A673 (cell line): Measurements from ENCODE around the gene ZBED2. TPM values are rescaled to one million over a fixed set of nuclear protein-coding genes. Genes with fewer than 3 reads are reported as not detected.

Experiments used
- BruUV-seq: library from RNA; stranded (reverse); fragments of 400-500 nt; replicated peaks from 2 replicates; lab custom pipeline; 2021; lab: Mats Ljungman, UMichigan
- CTCF ChIA-PET: fragments of 300-600 bp; sonication (Branson Sonifier 250); formaldehyde crosslinking; loops from one replicate; lab custom pipeline; 2022; ENCODE audit warnings: antibody characterized with exemption; lab: Charles Lee
- POLR2A ChIA-PET: fragments of 300-600 bp; sonication (Branson Sonifier 250); formaldehyde crosslinking; loops from one replicate; lab custom pipeline; 2022; ENCODE audit warnings: antibody characterized with exemption; ENCODE audit not compliant: low non-redundant PET; lab: Charles Lee
- DNase-seq: peaks from one replicate; pipeline ENCODE4 v3.0.0-alpha.2; 2015; ENCODE audit warnings: low spot score
- H3K27ac ChIP-seq: fragments of 200-600 bp; sonication (generic); 2 replicates; pipeline ENCODE4 v1.5.1; 2016; ENCODE audit warnings: mixed run types, low read depth, mild to moderate bottlenecking, mixed read lengths, antibody characterized with exemption, low read length; ENCODE audit not compliant: poor library complexity, severe bottlenecking
- H3K27me3 ChIP-seq: fragments of 200-600 bp; sonication (generic); replicated peaks from 2 replicates; pipeline ENCODE4 v1.6.1; 2017; ENCODE audit warnings: mixed run types, low read depth, mild to moderate bottlenecking, mixed read lengths, antibody characterized with exemption, low read length; ENCODE audit not compliant: insufficient read depth, poor library complexity
- H3K36me3 ChIP-seq: fragments of 200-600 bp; sonication (generic); 2 replicates; pipeline ENCODE4 v1.6.1; 2016; ENCODE audit warnings: mixed run types, mild to moderate bottlenecking, mixed read lengths, antibody characterized with exemption, low read length; ENCODE audit not compliant: insufficient read depth, poor library complexity, severe bottlenecking
- H3K4me1 ChIP-seq: fragments of 200-600 bp; sonication (generic); 2 replicates; pipeline ENCODE4 v1.6.1; 2017; ENCODE audit warnings: mixed run types, mild to moderate bottlenecking, mixed read lengths, antibody characterized with exemption, low read length; ENCODE audit not compliant: insufficient read depth, poor library complexity, severe bottlenecking
- H3K4me3 ChIP-seq: fragments of 200-600 bp; sonication (generic); 2 replicates; pipeline ENCODE4 v1.5.1; 2016; ENCODE audit warnings: low read depth, mixed run types, mild to moderate bottlenecking, mixed read lengths, low read length; ENCODE audit not compliant: poor library complexity, severe bottlenecking
- H3K9me3 ChIP-seq: fragments of 200-600 bp; sonication (generic); 2 replicates; pipeline ENCODE4 v1.6.1; 2016; ENCODE audit warnings: mixed run types, low read depth, mild to moderate bottlenecking, mixed read lengths, antibody characterized with exemption, low read length; ENCODE audit not compliant: poor library complexity, severe bottlenecking
- EZH2 ChIP-seq: fragments of 200-600 bp; sonication (generic); IDR thresholded peaks from 2 replicates; pipeline ENCODE4 v1.6.1; 2017; ENCODE audit warnings: borderline replicate concordance, low read depth, mild to moderate bottlenecking, mixed read lengths, antibody characterized with exemption, low read length; ENCODE audit not compliant: poor library complexity, severe bottlenecking
- intact Hi-C: fragments of 100-400 bp; cut with micrococcal nuclease; formaldehyde crosslinking; loops from one replicate; pipeline ENCODE4 v1.10.0; 2022; ENCODE audit not compliant: unreplicated experiment
- total RNA-seq: library from RNA; stranded (reverse); gene quantifications from 2 replicates; pipeline ENCODE4 v1.2.3, GENCODE V29; 2021
- TF ChIP-seq, protein P1 (sequence below): fragments of 300-800, 200-600 bp; sonication (generic); conservative IDR thresholded peaks from 2 replicates; pipeline ENCODE4 v1.5.1; 2017; ENCODE audit warnings: low read depth, mild to moderate bottlenecking, antibody characterized with exemption, low read length, moderate library complexity, mixed read lengths

ZBED2 gene
- total RNA-seq, 1 experiment from 2014 or later, result not detected

DNA sequence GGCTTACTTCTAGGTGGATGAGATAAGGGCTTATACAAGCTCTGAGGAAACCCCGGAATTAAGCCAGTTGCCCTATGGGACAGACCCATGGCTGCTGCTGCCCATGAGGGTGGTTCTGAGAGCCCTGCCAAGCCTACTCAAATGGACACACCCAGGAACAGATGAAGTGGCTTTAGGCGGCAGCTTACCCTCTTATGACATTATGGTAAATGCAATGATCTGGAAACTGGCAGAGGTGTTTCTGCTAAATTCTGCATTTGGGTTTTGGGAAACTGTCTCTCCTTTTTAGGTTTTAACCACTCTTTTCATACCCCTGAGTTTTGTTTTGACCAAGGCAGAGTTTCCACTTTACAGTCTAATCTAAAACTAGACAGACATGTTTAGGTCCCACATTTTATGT lies 9.0 kb upstream of the ZBED2 start:
- POLR2A ChIA-PET, result no interaction called here
- no peaks in the 10 kb centered on the region for H3K4me1 ChIP-seq
- no peaks in the 10 kb centered on the region for H3K27me3 ChIP-seq
- H3K27ac ChIP-seq, result no peak overlapping the region
- intact Hi-C loops, result no loop called here
- H3K36me3 ChIP-seq, result no peaks in the 10 kb centered on the region
- H3K9me3 ChIP-seq, result no peaks in the 10 kb centered on the region
- no peak for DNase-seq
- TF ChIP-seq EZH2, result no peak
- TF ChIP-seq, protein P1, sequence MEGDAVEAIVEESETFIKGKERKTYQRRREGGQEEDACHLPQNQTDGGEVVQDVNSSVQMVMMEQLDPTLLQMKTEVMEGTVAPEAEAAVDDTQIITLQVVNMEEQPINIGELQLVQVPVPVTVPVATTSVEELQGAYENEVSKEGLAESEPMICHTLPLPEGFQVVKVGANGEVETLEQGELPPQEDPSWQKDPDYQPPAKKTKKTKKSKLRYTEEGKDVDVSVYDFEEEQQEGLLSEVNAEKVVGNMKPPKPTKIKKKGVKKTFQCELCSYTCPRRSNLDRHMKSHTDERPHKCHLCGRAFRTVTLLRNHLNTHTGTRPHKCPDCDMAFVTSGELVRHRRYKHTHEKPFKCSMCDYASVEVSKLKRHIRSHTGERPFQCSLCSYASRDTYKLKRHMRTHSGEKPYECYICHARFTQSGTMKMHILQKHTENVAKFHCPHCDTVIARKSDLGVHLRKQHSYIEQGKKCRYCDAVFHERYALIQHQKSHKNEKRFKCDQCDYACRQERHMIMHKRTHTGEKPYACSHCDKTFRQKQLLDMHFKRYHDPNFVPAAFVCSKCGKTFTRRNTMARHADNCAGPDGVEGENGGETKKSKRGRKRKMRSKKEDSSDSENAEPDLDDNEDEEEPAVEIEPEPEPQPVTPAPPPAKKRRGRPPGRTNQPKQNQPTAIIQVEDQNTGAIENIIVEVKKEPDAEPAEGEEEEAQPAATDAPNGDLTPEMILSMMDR, result no peak
- no peak overlapping the region for H3K4me3 ChIP-seq
- CTCF ChIA-PET, result no interaction called here
- BruUV-seq, result no TSS peak

DNA sequence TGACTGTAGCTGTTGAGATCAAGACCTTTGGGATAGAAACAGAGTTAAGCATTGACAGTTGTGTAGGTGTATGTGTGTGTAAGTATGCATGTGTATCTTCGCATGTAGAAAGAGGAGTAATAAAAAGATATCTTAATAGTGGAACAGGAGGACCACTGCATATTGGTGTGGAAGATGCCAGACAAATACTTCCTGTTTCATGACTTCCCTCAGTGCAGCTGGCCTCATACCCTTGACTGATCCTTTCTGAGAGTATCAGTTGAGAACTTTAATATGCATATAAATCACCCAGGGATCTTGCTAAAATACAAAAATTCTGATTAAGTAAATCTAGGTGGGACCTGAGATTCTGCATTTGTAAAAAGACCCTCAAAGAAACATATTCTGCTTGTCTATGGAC lies 8.5 kb upstream of the ZBED2 start:
- H3K36me3 ChIP-seq, result no peaks in the 10 kb centered on the region
- H3K27me3 ChIP-seq, result no peaks in the 10 kb centered on the region
- DNase-seq, result no peak
- POLR2A ChIA-PET, result no interaction called here
- H3K27ac ChIP-seq, result no peak overlapping the region
- BruUV-seq, result no TSS peak
- no peak for TF ChIP-seq EZH2
- TF ChIP-seq, protein P1, result no peak
- H3K9me3 ChIP-seq, result no peaks in the 10 kb centered on the region
- CTCF ChIA-PET, result no interaction called here
- no peak overlapping the region for H3K4me3 ChIP-seq
- intact Hi-C loops, result no loop called here
- no peaks in the 10 kb centered on the region for H3K4me1 ChIP-seq

DNA sequence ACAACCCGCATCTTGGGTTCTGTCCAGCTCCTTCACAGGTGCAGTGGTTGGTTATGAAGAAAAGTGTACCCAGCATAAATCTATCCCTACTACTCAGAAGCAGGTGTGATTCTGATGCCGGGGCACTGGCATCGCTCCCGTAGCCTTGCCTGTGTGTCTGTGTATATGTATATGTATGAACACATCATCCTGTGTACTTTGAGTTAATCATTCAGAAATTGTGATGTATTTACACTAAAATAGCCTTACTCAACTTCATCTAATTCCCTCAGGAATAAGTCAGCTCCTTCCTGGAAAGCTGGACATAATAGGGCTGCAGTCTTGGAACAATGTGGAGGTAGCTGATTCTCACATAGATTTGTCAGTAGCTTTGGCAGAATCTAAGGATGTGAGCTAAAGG lies 6.7 kb upstream of the ZBED2 start:
- Histone ChIP-seq H3K36me3 (no peaks in the 10 kb centered on the region), H3K4me3 (no peak overlapping the region), H3K4me1 (no peaks in the 10 kb centered on the region), H3K27me3 (no peaks in the 10 kb centered on the region), H3K27ac (no peak overlapping the region), H3K9me3 (no peaks in the 10 kb centered on the region)
- ChIA-PET POLR2A (no interaction called here), CTCF (no interaction called here)
- BruUV-seq, result no TSS peak
- intact Hi-C loops, result no loop called here
- no peak for DNase-seq
- TF ChIP-seq EZH2, result no peak
- TF ChIP-seq, protein P1, result no peak
